ENCODE data around the gene COL4A4. TPM values are rescaled to one million over a fixed set of nuclear protein-coding genes. Genes with fewer than 3 reads are reported as not detected.

Gene COL4A4
- total and polyA plus RNA-seq, 2 of the 4 experiments (the other 2 are of a cell fraction): 0.02 TPM; not detected in 1

- Histone ChIP-seq H4K5ac (ENCODE audit: low read depth, low read length) (no peak overlapping the region), H2BK20ac (ENCODE audit: low read depth, low read length) (no peak overlapping the region), H3K4ac (ENCODE audit: low read depth, low read length) (no peak overlapping the region), H3K9me1 (ENCODE audit: insufficient read depth, low read length) (no peaks in the 10 kb centered on the region), H2BK15ac (ENCODE audit: low read depth, low read length) (no peak overlapping the region), H3K4me3 (ENCODE audit: insufficient read depth, low read depth, low read length) (no peak overlapping the region), H2AK9ac (replicated peaks; ENCODE audit: low read depth, low read length, poor library complexity) (no peak overlapping the region), H3K56ac (ENCODE audit: extremely low read depth, insufficient read depth, low read length) (no peak overlapping the region), H4K20me1 (ENCODE audit: insufficient read depth, low read length) (no peaks in the 10 kb centered on the region), H2BK5ac (ENCODE audit: low read depth, low read length, poor library complexity, severe bottlenecking) (no peak overlapping the region), H4K8ac (ENCODE audit: low read depth in 2 of 2, low read length in 2 of 2) (no peak overlapping the region), H3K14ac (replicated peaks; ENCODE audit: low read depth, low read length) (no peak overlapping the region), H3K9ac (ENCODE audit: low read depth, low read length) (no peak overlapping the region), H3K18ac (ENCODE audit: low read depth, low read length) (no peak overlapping the region), H4K91ac (ENCODE audit: insufficient read depth, low read depth, low read length) (no peak overlapping the region), H3K23ac (ENCODE audit: low read depth, low read length) (no peak overlapping the region), H3K4me2 (ENCODE audit: low read depth, low read length) (no peak overlapping the region), H3K4me1 (ENCODE audit: control insufficient read depth, insufficient read depth, low read length) (no peaks in the 10 kb centered on the region), H2BK120ac (ENCODE audit: low read depth, low read length) (no peak overlapping the region), H2AK5ac (ENCODE audit: low read depth, low read length) (no peak overlapping the region), H2AFZ (replicated peaks; ENCODE audit: low read length, poor library complexity) (no peak overlapping the region), H3K79me1 (ENCODE audit: low read depth in 1 of 2, low read length in 2 of 2) (no peaks in the 10 kb centered on the region), H3K27ac (ENCODE audit: insufficient read depth, low read length) (no peak overlapping the region), H3K9me3 (ENCODE audit: control insufficient read depth, insufficient read depth, low read length) (no peaks in the 10 kb centered on the region), H3K36me3 (ENCODE audit: control insufficient read depth, insufficient read depth, low read length) (no peaks in the 10 kb centered on the region), H3K27me3 (ENCODE audit: control insufficient read depth, insufficient read depth, low read length) (no peaks in the 10 kb centered on the region)
- no CpG with 5 or more reads among the region's 1 CpG for WGBS, 2 experiments (ENCODE audit: extremely low coverage in 2 of 2, insufficient read length in 1 of 2)
- intact Hi-C loops (cut with micrococcal nuclease) (no loop called here), in situ Hi-C loops (cut with MboI; ENCODE audit: low sequenced_read_pairs) (no loop called here), dilution Hi-C loops (cut with HindIII; ENCODE audit: low sequenced_read_pairs, unreplicated experiment) (no loop called here)
- ChIA-PET POLR2A (ENCODE audit: unreplicated experiment) (no interaction called here), CTCF (no interaction called here)
- DNase-seq (no peak), ATAC-seq (ENCODE audit: low read depth) (no peak)
- BruUV-seq (replicated peaks): no TSS peak
- TF ChIP-seq RCOR1 (IDR thresholded peaks at IDR 0.05; ENCODE audit: insufficient replicate concordance, low read length) (no peak), MAFK (IDR thresholded peaks at IDR 0.05; ENCODE audit: low read depth, low read length) (no peak), FOS (IDR thresholded peaks at IDR 0.05; ENCODE audit: low read depth, low read length) (no peak), NFE2L2 (IDR thresholded peaks at IDR 0.05; ENCODE audit: low read depth, low read length) (no peak)
These were observed 22.7 kb upstream of the COL4A4 start for GRCh38 chr2:227186751-227187150.
